ENCODE measurements around the gene KRT78.

- TF ChIP-seq CTCF (IDR thresholded peaks at IDR 0.05) (no peak), EP300 (IDR thresholded peaks at IDR 0.05) (no peak), POLR2A (IDR thresholded peaks at IDR 0.05) (no peak), POLR2AphosphoS5 (IDR thresholded peaks at IDR 0.05) (no peak)
Measured at GRCh38 chr12:52815161-52815560, 33.6 kb downstream of the KRT78 start.

Measured in stomach (tissue), 4 donors.